K562 (cell line): ENCODE data around the gene FGD6. TPM values are rescaled to one million over a fixed set of nuclear protein-coding genes. Genes with fewer than 3 reads are reported as not detected.

Experiments used
- BRF1 ChIP-seq: IDR thresholded peaks from 3 replicates; pipeline ENCODE4 v1.6.1; 2011; ENCODE audit warnings: borderline replicate concordance, mild to moderate bottlenecking; ENCODE audit not compliant: insufficient read length; ENCODE audit errors: extremely low read depth
- ESRRA ChIP-seq: fragments of 450-650 bp; IDR thresholded peaks from 2 replicates; pipeline ENCODE4 v1.6.1; 2014; ENCODE audit warnings: low read depth, mild to moderate bottlenecking, moderate library complexity, borderline replicate concordance
- ETV6 ChIP-seq, 3 experiments: fragments of 150-350 bp in 1 of 3; sonication (generic) in 1 of 3; formaldehyde crosslinking in 1 of 3; IDR thresholded peaks; 2 replicates each; pipeline versions ENCODE4 v1.6.1 to v1.8.0; 2014 to 2022; ENCODE audit warnings: borderline replicate concordance in 2 of 3, low read depth in 2 of 3, antibody characterized with exemption in 1 of 3, low read length in 1 of 3, mild to moderate bottlenecking in 1 of 3, missing genetic modification reagents in 1 of 3
- FOXJ3 ChIP-seq: sonication (generic); formaldehyde crosslinking; IDR thresholded peaks from 2 replicates; pipeline ENCODE4 v1.4.0; 2020; ENCODE audit warnings: mild to moderate bottlenecking, missing genetic modification reagents
- GTF2B ChIP-seq: IDR thresholded peaks from 2 replicates; pipeline ENCODE4 v1.6.1; 2011; ENCODE audit not compliant: insufficient read length; ENCODE audit errors: extremely low read depth
- IRF1 ChIP-seq: sonication (generic); formaldehyde crosslinking; IDR thresholded peaks from 2 replicates; pipeline ENCODE4 v1.8.0; 2022; ENCODE audit warnings: missing genetic modification reagents, mild to moderate bottlenecking, borderline replicate concordance
- MAX ChIP-seq: sonication (generic); formaldehyde crosslinking; IDR thresholded peaks from 2 replicates; pipeline ENCODE4 v1.9.0; 2022; ENCODE audit warnings: mild to moderate bottlenecking, missing genetic modification reagents
- NELFE ChIP-seq: IDR thresholded peaks from 2 replicates; pipeline ENCODE4 v1.6.1; 2011; ENCODE audit warnings: mild to moderate bottlenecking; ENCODE audit not compliant: insufficient read depth, insufficient read length
- SIX5 ChIP-seq, 2 experiments: IDR thresholded peaks; 2 replicates each; pipeline ENCODE4 v1.6.1; 2011; ENCODE audit warnings: low read length in 2 of 2, borderline replicate concordance in 1 of 2, low read depth in 1 of 2, mild to moderate bottlenecking in 1 of 2, moderate library complexity in 1 of 2; ENCODE audit not compliant: insufficient read depth in 1 of 2
- TGIF2 ChIP-seq: sonication (generic); formaldehyde crosslinking; IDR thresholded peaks from 2 replicates; pipeline ENCODE4 v1.8.1; 2022; ENCODE audit warnings: mild to moderate bottlenecking, missing genetic modification reagents, moderate library complexity
- TRIM28 ChIP-seq: fragments of 450-650 bp; IDR thresholded peaks from 2 replicates; pipeline ENCODE4 v1.6.1; 2017
- ZFPM2 ChIP-seq: fragments of 250-450 bp; sonication (Bioruptor Pico); IDR thresholded peaks from 2 replicates; pipeline ENCODE4 v1.5.1; 2022; ENCODE audit warnings: mild to moderate bottlenecking
- ZNF57 ChIP-seq: fragments of 450-650 bp; formaldehyde crosslinking; IDR thresholded peaks from 2 replicates; pipeline ENCODE4 v1.4.0; 2020; ENCODE audit warnings: mild to moderate bottlenecking, moderate library complexity
- polyA plus RNA-seq, 8 experiments: library from polyadenylated mRNA; depleted of rRNA in 4 of 8; stranded (reverse) in 5 of 8; unstranded in 3 of 8; fragments of >200 nt; fragmentation: Nextera tagmentation in 2 of 8; fragmentation: Illumina TruSeq in 1 of 8; extraction: Ambion mirVana in 2 of 8; extraction: Trizol in 1 of 8; gene quantifications; 2 replicates each; pipeline versions ENCODE4 v1.2.1 to v1.2.3, GENCODE V29; 2011 to 2014; ENCODE audit warnings: inconsistent platforms in 1 of 8, missing spikeins in 1 of 8
- total RNA-seq, 7 experiments: library from RNA; depleted of rRNA in 6 of 7; stranded (reverse); fragments of >200 nt in 6 of 7; fragmentation: Illumina TruSeq in 2 of 7; extraction: Trizol in 2 of 7; gene quantifications; 2 replicates each; pipeline versions ENCODE4 v1.2.1 to v1.2.3, GENCODE V29; 2011 to 2021; ENCODE audit warnings: low replicate concordance in 1 of 7
- TF ChIP-seq, protein P1 (sequence below): fragments of 450-650 bp; IDR thresholded peaks from one replicate; pipeline ENCODE4 v1.6.1; 2018; ENCODE audit warnings: mild to moderate bottlenecking, moderate library complexity; ENCODE audit not compliant: partially characterized antibody
- TF ChIP-seq, protein P2 (sequence below): fragments of 250-450 bp; sonication (Bioruptor Pico); IDR thresholded peaks from 2 replicates; pipeline ENCODE4 v1.5.0; 2021; ENCODE audit warnings: mild to moderate bottlenecking, borderline replicate concordance
- TF ChIP-seq, protein P3 (sequence below), 2 experiments: IDR thresholded peaks; 2 replicates each; pipeline ENCODE4 v1.6.1; 2011; ENCODE audit warnings: borderline replicate concordance in 1 of 2, control low read depth in 1 of 2, low read depth in 1 of 2, low read length in 1 of 2, mild to moderate bottlenecking in 1 of 2, mixed read lengths in 1 of 2, moderate library complexity in 1 of 2; ENCODE audit not compliant: insufficient read depth in 1 of 2, insufficient read length in 1 of 2, poor library complexity in 1 of 2, severe bottlenecking in 1 of 2; ENCODE audit errors: extremely low read depth in 1 of 2

FGD6 gene
- total and polyA plus RNA-seq, 9 of the 15 experiments (the other 6 are each of a cell fraction or from before 2014, with no cell fraction given): 1.5 to 11.1 (median 5.8) TPM

DNA sequence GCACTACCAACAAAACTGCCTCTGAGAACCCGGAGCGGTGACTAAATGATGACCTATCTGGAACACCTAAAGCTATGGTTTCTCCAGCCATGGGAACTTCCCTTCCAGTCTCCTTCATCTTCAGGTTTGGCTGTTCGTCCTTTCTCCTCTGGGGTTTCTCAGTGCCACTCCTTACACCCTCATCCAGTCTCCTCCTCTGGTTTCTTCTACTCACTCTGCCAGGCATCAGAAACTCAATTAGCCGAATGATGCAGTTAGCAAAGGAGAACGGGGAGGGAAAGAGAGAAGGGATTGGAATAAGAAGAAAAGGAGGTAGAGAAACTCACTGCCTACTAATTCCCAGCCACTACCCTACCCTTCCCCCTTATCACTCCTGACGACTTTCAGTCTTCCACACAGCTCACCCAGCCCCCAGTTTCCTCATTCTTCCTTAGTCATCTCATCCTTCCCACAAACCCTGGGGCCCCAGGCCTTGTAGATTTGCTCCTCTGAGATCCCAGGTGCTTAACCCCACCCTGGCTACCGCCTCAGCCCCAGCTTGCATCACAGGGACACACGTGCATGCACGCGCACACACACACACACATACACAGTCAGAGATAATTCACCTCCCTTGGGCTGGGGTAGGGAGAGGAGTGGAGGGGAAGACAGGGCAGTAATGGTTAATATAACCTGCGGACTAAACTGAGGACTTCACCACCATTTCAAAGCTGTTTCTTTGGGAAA, 13.0 kb downstream of the FGD6 start (continued):
- TF ChIP-seq, protein P1, sequence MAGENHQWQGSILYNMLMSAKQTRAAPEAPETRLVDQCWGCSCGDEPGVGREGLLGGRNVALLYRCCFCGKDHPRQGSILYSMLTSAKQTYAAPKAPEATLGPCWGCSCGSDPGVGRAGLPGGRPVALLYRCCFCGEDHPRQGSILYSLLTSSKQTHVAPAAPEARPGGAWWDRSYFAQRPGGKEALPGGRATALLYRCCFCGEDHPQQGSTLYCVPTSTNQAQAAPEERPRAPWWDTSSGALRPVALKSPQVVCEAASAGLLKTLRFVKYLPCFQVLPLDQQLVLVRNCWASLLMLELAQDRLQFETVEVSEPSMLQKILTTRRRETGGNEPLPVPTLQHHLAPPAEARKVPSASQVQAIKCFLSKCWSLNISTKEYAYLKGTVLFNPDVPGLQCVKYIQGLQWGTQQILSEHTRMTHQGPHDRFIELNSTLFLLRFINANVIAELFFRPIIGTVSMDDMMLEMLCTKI: no peak
- TF ChIP-seq ZFPM2 (no peak), ESRRA (peak; percentile 28; the same call in 1 of the 2 replicates), SIX5 (IDR thresholded peaks at IDR 0.05; ENCODE audit: borderline replicate concordance in 1 of 2, insufficient read depth in 1 of 2, low read depth in 1 of 2, low read length in 2 of 2) (no peak), BRF1 (no peak), FOXJ3 (CRISPR knock-in tag) (no peak), MAX (peak; percentile 69), IRF1 (CRISPR knock-in tag) (no peak), NELFE (no peak), TGIF2 (CRISPR knock-in tag) (no peak), TRIM28 (peak; percentile 61; the same call in 1 of the 2 replicates), ETV6 (IDR thresholded peaks at IDR 0.05; ENCODE audit: borderline replicate concordance in 1 of 2, low read depth in 2 of 2, low read length in 1 of 2) (no peak), ETV6 (CRISPR knock-in tag; IDR thresholded peaks at IDR 0.05; ENCODE audit: borderline replicate concordance) (no peak), GTF2B (no peak), ZNF57 (no peak)
- TF ChIP-seq, protein P2, sequence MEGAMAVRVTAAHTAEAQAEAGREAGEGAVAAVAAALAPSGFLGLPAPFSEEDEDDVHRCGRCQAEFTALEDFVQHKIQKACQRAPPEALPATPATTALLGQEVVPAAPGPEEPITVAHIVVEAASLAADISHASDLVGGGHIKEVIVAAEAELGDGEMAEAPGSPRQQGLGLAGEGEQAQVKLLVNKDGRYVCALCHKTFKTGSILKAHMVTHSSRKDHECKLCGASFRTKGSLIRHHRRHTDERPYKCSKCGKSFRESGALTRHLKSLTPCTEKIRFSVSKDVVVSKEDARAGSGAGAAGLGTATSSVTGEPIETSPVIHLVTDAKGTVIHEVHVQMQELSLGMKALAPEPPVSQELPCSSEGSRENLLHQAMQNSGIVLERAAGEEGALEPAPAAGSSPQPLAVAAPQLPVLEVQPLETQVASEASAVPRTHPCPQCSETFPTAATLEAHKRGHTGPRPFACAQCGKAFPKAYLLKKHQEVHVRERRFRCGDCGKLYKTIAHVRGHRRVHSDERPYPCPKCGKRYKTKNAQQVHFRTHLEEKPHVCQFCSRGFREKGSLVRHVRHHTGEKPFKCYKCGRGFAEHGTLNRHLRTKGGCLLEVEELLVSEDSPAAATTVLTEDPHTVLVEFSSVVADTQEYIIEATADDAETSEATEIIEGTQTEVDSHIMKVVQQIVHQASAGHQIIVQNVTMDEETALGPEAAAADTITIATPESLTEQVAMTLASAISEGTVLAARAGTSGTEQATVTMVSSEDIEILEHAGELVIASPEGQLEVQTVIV: no peak
- TF ChIP-seq, protein P3, sequence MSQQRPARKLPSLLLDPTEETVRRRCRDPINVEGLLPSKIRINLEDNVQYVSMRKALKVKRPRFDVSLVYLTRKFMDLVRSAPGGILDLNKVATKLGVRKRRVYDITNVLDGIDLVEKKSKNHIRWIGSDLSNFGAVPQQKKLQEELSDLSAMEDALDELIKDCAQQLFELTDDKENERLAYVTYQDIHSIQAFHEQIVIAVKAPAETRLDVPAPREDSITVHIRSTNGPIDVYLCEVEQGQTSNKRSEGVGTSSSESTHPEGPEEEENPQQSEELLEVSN (IDR thresholded peaks at IDR 0.05; ENCODE audit: borderline replicate concordance in 1 of 2, extremely low read depth in 1 of 2, insufficient read depth in 1 of 2, insufficient read length in 1 of 2, low read depth in 1 of 2, low read length in 1 of 2, poor library complexity in 1 of 2, severe bottlenecking in 1 of 2): peak in 1 of 2 experiments; percentile 44
